HG02938 (cell line): Measurements from ENCODE around the gene NBPF10.
"Not testable (repeated sequence)": the region's sequence is repeated elsewhere in the genome, so short reads cannot be mapped to it uniquely, and the experiment has no call there.

Experiments
- ATAC-seq: cut with Tn5 transposase; IDR thresholded peaks from one replicate; pipeline ENCODE4 v1.9.1; 2021; ENCODE audit warnings: mild to moderate bottlenecking, moderate library complexity; ENCODE audit not compliant: unreplicated experiment

NBPF10 gene

GRCh38 chr1:146144465-146144864 is at the start of gene NBPF10:
TSS of gene NBPF10 (minus strand) at chr1:146144804. CDS start at chr1:146144769, 35 bp downstream.
- ATAC-seq: not testable (repeated sequence)

- ATAC-seq: not testable (repeated sequence)
These were observed 29.9 kb upstream of the NBPF10 start for GRCh38 chr1:146174531-146174930.

GRCh38 chr1:146167740-146168139 is 23.1 kb upstream of the NBPF10 start:
- not testable (repeated sequence) for ATAC-seq

GRCh38 chr1:146167273-146167672 is 22.7 kb upstream of the NBPF10 start:
- ATAC-seq: not testable (repeated sequence)
